HAP-1 (cell line): ENCODE data around the gene HOXB6.
A peak's percentile ranks its signal among the peaks of the same experiment; 100 is the strongest.

Experiments used
- DNase-seq, 2 experiments: peaks; one replicate each; pipeline ENCODE4 v3.0.0-alpha.2; 2016 to 2020; ENCODE audit warnings: low spot score in 2 of 2
- H3K27me3 ChIP-seq: fragments of 250-450 bp; sonication (Bioruptor Pico); 2 replicates; pipeline ENCODE4 v1.5.1; 2020; ENCODE audit warnings: low read depth, mild to moderate bottlenecking, moderate library complexity
- H3K36me3 ChIP-seq: fragments of 250-450 bp; sonication (Bioruptor Pico); replicated peaks from 2 replicates; pipeline ENCODE4 v1.5.1; 2020; ENCODE audit warnings: mild to moderate bottlenecking
- H3K4me1 ChIP-seq: fragments of 250-450 bp; sonication (Bioruptor Pico); 2 replicates; pipeline ENCODE4 v1.5.1; 2020; ENCODE audit warnings: mild to moderate bottlenecking
- H3K4me3 ChIP-seq: fragments of 250-450 bp; sonication (Bioruptor Pico); 2 replicates; pipeline ENCODE4 v1.5.1; 2020; ENCODE audit warnings: mild to moderate bottlenecking, moderate library complexity
- H3K9me3 ChIP-seq: fragments of 250-450 bp; sonication (Bioruptor Pico); 2 replicates; pipeline ENCODE4 v1.5.1; 2020; ENCODE audit warnings: mild to moderate bottlenecking, moderate library complexity
- in situ Hi-C: fragments of 300-500 bp; cut with MboI; formaldehyde crosslinking; loops from 3 replicates; pipeline ENCODE4 v1.14.3; 2020; ENCODE audit warnings: low sequenced_read_pairs, inconsistent platforms, mixed read lengths

HOXB6 gene

GRCh38 chr17:48604770-48605329 lies at the start of gene HOXB6:
HOXB6 (minus strand) TSS chr17:48604986; CDS start chr17:48598150, 6,836 bp downstream.
- in situ Hi-C loops: no loop called here
- Histone ChIP-seq H3K27me3 (peaks cover 31% of the 10 kb centered on the region), H3K36me3 (no peaks in the 10 kb centered on the region), H3K4me1 (no peaks in the 10 kb centered on the region; the same call in 1 of the 2 replicates), H3K4me3 (no peak within 1 kb of the TSS), H3K9me3 (no peaks in the 10 kb centered on the region)
- no peak for DNase-seq

- DNase-seq: no peak
- peaks cover 8% of the 10 kb centered on the region; the same call in 1 of the 2 replicates for H3K4me1 ChIP-seq
- no peaks in the 10 kb centered on the region for H3K27me3 ChIP-seq
- no peaks in the 10 kb centered on the region for H3K9me3 ChIP-seq
- H3K4me3 ChIP-seq: no peak overlapping the region
- H3K36me3 ChIP-seq: no peaks in the 10 kb centered on the region
- in situ Hi-C loops: no loop called here
These were observed 45.0 kb upstream of the HOXB6 start for GRCh38 chr17:48649741-48650140.

- no peak for DNase-seq
- peaks cover 6% of the 10 kb centered on the region; the same call in 1 of the 2 replicates for H3K27me3 ChIP-seq
- H3K4me1 ChIP-seq: peaks cover 8% of the 10 kb centered on the region; the same call in 1 of the 2 replicates
- no peak overlapping the region for H3K4me3 ChIP-seq
- no peaks in the 10 kb centered on the region for H3K9me3 ChIP-seq
- in situ Hi-C loops: no loop called here
- no peaks in the 10 kb centered on the region for H3K36me3 ChIP-seq
These were observed 43.1 kb upstream of the HOXB6 start for GRCh38 chr17:48647963-48648245.

GRCh38 chr17:48647103-48647962 lies 42.5 kb upstream of the HOXB6 start:
- H3K9me3 ChIP-seq: no peaks in the 10 kb centered on the region
- H3K36me3 ChIP-seq: no peaks in the 10 kb centered on the region
- H3K27me3 ChIP-seq: peaks cover 11% of the 10 kb centered on the region
- DNase-seq: peak in 1 of 2 experiments; percentile 62
- H3K4me3 ChIP-seq: peak overlapping the region; percentile 24
- peaks cover 8% of the 10 kb centered on the region; the same call in 1 of the 2 replicates for H3K4me1 ChIP-seq
- in situ Hi-C loops: no loop called here

- H3K4me1 ChIP-seq: peaks cover 8% of the 10 kb centered on the region; the same call in 1 of the 2 replicates
- in situ Hi-C loops: no loop called here
- H3K9me3 ChIP-seq: no peaks in the 10 kb centered on the region
- peaks cover 20% of the 10 kb centered on the region for H3K27me3 ChIP-seq
- H3K4me3 ChIP-seq: no peak overlapping the region
- no peak for DNase-seq
- no peaks in the 10 kb centered on the region for H3K36me3 ChIP-seq
These were observed 41.7 kb upstream of the HOXB6 start for GRCh38 chr17:48646183-48647102.

- Histone ChIP-seq H3K4me3 (no peak overlapping the region), H3K27me3 (peaks cover 27% of the 10 kb centered on the region), H3K4me1 (peaks cover 8% of the 10 kb centered on the region; the same call in 1 of the 2 replicates), H3K9me3 (no peaks in the 10 kb centered on the region), H3K36me3 (no peaks in the 10 kb centered on the region)
- no peak for DNase-seq
- in situ Hi-C loops: no loop called here
These were observed 40.9 kb upstream of the HOXB6 start for GRCh38 chr17:48645639-48646182.

- no peak overlapping the region for H3K4me3 ChIP-seq
- no peak for DNase-seq
- H3K4me1 ChIP-seq: peaks cover 8% of the 10 kb centered on the region; the same call in 1 of the 2 replicates
- H3K36me3 ChIP-seq: no peaks in the 10 kb centered on the region
- in situ Hi-C loops: no loop called here
- no peaks in the 10 kb centered on the region for H3K9me3 ChIP-seq
- H3K27me3 ChIP-seq: peaks cover 33% of the 10 kb centered on the region
These were observed 40.2 kb upstream of the HOXB6 start for GRCh38 chr17:48644910-48645557.

GRCh38 chr17:48644159-48644558 lies 39.4 kb upstream of the HOXB6 start:
- no peaks in the 10 kb centered on the region for H3K9me3 ChIP-seq
- H3K27me3 ChIP-seq: peaks cover 36% of the 10 kb centered on the region
- in situ Hi-C loops: no loop called here
- H3K36me3 ChIP-seq: no peaks in the 10 kb centered on the region
- no peak for DNase-seq
- H3K4me3 ChIP-seq: no peak overlapping the region
- H3K4me1 ChIP-seq: peaks cover 8% of the 10 kb centered on the region; the same call in 1 of the 2 replicates

GRCh38 chr17:48643697-48644012 lies 38.9 kb upstream of the HOXB6 start:
- H3K4me1 ChIP-seq: peaks cover 8% of the 10 kb centered on the region; the same call in 1 of the 2 replicates
- in situ Hi-C loops: no loop called here
- H3K27me3 ChIP-seq: peaks cover 40% of the 10 kb centered on the region
- H3K36me3 ChIP-seq: no peaks in the 10 kb centered on the region
- no peak for DNase-seq
- no peak overlapping the region for H3K4me3 ChIP-seq
- no peaks in the 10 kb centered on the region for H3K9me3 ChIP-seq

GRCh38 chr17:48642843-48643696 lies 38.3 kb upstream of the HOXB6 start:
- Histone ChIP-seq H3K9me3 (no peaks in the 10 kb centered on the region), H3K36me3 (no peaks in the 10 kb centered on the region), H3K27me3 (peaks cover 46% of the 10 kb centered on the region), H3K4me3 (no peak overlapping the region), H3K4me1 (peaks cover 8% of the 10 kb centered on the region; the same call in 1 of the 2 replicates)
- no peak for DNase-seq
- in situ Hi-C loops: no loop called here

- DNase-seq: no peak
- Histone ChIP-seq H3K27me3 (peaks cover 47% of the 10 kb centered on the region), H3K9me3 (no peaks in the 10 kb centered on the region), H3K4me3 (no peak overlapping the region), H3K36me3 (no peaks in the 10 kb centered on the region), H3K4me1 (peaks cover 2% of the 10 kb centered on the region; the same call in 1 of the 2 replicates)
- in situ Hi-C loops: no loop called here
These were observed 37.5 kb upstream of the HOXB6 start for GRCh38 chr17:48642059-48642842.

GRCh38 chr17:48641541-48642058 lies 36.8 kb upstream of the HOXB6 start:
- no peaks in the 10 kb centered on the region for H3K36me3 ChIP-seq
- H3K4me3 ChIP-seq: no peak overlapping the region
- in situ Hi-C loops: no loop called here
- H3K4me1 ChIP-seq: peaks cover 3% of the 10 kb centered on the region; the same call in 1 of the 2 replicates
- H3K9me3 ChIP-seq: no peaks in the 10 kb centered on the region
- no peak for DNase-seq
- peaks cover 47% of the 10 kb centered on the region for H3K27me3 ChIP-seq
